Motor neuron (in vitro differentiated cells): ENCODE results near the gene PHF12. TPM values are rescaled to one million over a fixed set of nuclear protein-coding genes. Genes with fewer than 3 reads are reported as not detected.
A peak's percentile ranks its signal among the peaks of the same experiment; 100 is the strongest.

ENCODE experiments used
- ATAC-seq, 8 experiments: fragments of 200-7000 bp; cut with Tn5 transposase; replicated peaks in 6 of 8; 2 replicates each; pipeline ENCODE4 v1.8.0; 2021; ENCODE audit warnings: mild to moderate bottlenecking in 8 of 8, moderate library complexity in 8 of 8
- H3K27ac ChIP-seq, 2 donors: fragments of 250-450 bp; sonication (Bioruptor Pico); 2 replicates each; pipeline ENCODE4 v1.9.0; 2021; ENCODE audit warnings: antibody characterized with exemption in 2 of 2, mild to moderate bottlenecking in 2 of 2, moderate library complexity in 1 of 2
- H3K4me1 ChIP-seq, 2 donors: fragments of 250-450 bp; sonication (Bioruptor Pico); replicated peaks in 1 of 2; 2 replicates each; pipeline ENCODE4 v1.6.1; 2021; ENCODE audit warnings: antibody characterized with exemption in 2 of 2, mild to moderate bottlenecking in 2 of 2, moderate library complexity in 1 of 2
- H3K4me3 ChIP-seq, 5 donors: fragments of 250-450 bp; sonication (Bioruptor Pico); 2 replicates each; pipeline ENCODE4 v1.9.0; 2021; ENCODE audit warnings: antibody characterized with exemption in 5 of 5, mild to moderate bottlenecking in 5 of 5, moderate library complexity in 4 of 5
- WGBS, 10 experiments: fragments of 450-650 bp; shearing (Covaris generic); methylation state at CpG; one replicate each; pipeline ENCODE4 v1.0.0; 2022; 5-methylcytosine and 5-hydroxymethylcytosine counted together
- in situ Hi-C, 9 experiments: fragments of 400-800 bp; cut with MboI; loops; one replicate each; pipeline ENCODE4 v1.15.0; 2021; ENCODE audit warnings: low sequenced_read_pairs in 9 of 9, low pct_unique_long_range_greater_than_20kb in 2 of 9; ENCODE audit not compliant: unreplicated experiment in 9 of 9
- total RNA-seq, 8 experiments: library from RNA; unstranded; fragments of 300-600 nt; gene quantifications; 2 replicates each; pipeline versions ENCODE4 v1.2.3 to v1.2.4, GENCODE V29; 2022

The PHF12 gene
- total RNA-seq, result 10 to 100 TPM in 7 of 8 experiments, 1 to 10 TPM in 1; 9.1 to 50.7 (median 23.4) TPM

- H3K4me3 ChIP-seq, result peak within 1 kb of the TSS; percentile 60 to 79 (median 77)
- ATAC-seq, result peak; percentile 50 to 76 (median 70)
- 0 to 2% (median 1%) methylated on average over 1 to 16 of the region's 51 CpGs; no CpG with 5 or more reads in 4 of the 10 experiments for WGBS, 10 experiments
- peak within 1 kb of the TSS; percentile 94 to 95 for H3K27ac ChIP-seq
- peaks cover 11 to 22% of the 10 kb centered on the region in 2 donors for H3K4me1 ChIP-seq
- in situ Hi-C loops, result no loop called here
These were observed at the start of gene PHF12 for GRCh38 chr17:28951428-28951990. PHF12 (minus strand) TSS chr17:28951518; CDS start chr17:28950960, 558 bp downstream.

- peaks cover 20 to 28% of the 10 kb centered on the region in 2 donors for H3K4me1 ChIP-seq
- WGBS, 10 experiments, result 43 to 90% (median 63%) methylated on average over 1 to 5 of the region's 5 CpGs; no CpG with 5 or more reads in 3 of the 10 experiments
- H3K27ac ChIP-seq, result no peak overlapping the region
- ATAC-seq, result no peak
- no peak overlapping the region for H3K4me3 ChIP-seq
- in situ Hi-C loops, result no loop called here
These were observed 49.7 kb upstream of the PHF12 start for GRCh38 chr17:29000973-29001372.

DNA sequence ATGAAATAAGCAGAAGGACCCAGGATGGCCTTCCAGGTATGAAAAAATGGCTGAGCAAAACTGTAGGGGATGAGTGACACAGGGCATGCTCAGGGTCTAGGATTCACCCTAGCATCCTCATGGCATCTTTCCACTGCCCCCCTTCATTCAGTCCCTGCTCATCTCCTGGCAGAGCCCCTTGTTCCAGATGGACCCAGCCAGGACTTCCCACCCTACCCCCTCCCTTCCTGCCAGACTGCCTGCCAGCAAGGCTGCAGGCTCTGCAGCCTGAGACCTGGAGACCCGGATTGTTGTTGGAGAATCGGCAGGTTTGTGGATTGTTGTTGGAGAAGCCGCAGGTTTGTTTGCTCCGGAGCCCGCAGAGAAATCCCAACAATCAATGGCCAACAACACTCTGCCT is 47.9 kb upstream of the PHF12 start:
- in situ Hi-C loops, result no loop called here
- no peak for ATAC-seq
- 93 to 100% methylated on average over 1 to 3 of the region's 5 CpGs; no CpG with 5 or more reads in 8 of the 10 experiments for WGBS, 10 experiments
- H3K4me3 ChIP-seq, result no peak overlapping the region
- peaks cover 11 to 19% of the 10 kb centered on the region in 2 donors for H3K4me1 ChIP-seq
- H3K27ac ChIP-seq, result no peak overlapping the region

GRCh38 chr17:28997806-28998205 is 46.5 kb upstream of the PHF12 start:
- Histone ChIP-seq H3K4me3 (no peak overlapping the region), H3K4me1 (peaks cover 13 to 22% of the 10 kb centered on the region in 2 donors), H3K27ac (no peak overlapping the region)
- in situ Hi-C loops, result no loop called here
- WGBS, 10 experiments, result no CpG with 5 or more reads among the region's 1 CpG
- no peak for ATAC-seq

GRCh38 chr17:28996554-28997096 is 45.3 kb upstream of the PHF12 start:
- in situ Hi-C loops, result no loop called here
- peaks cover 23 to 34% of the 10 kb centered on the region in 2 donors for H3K4me1 ChIP-seq
- 18 to 100% (median 32%) methylated on average over 1 to 5 of the region's 5 CpGs; no CpG with 5 or more reads in 4 of the 10 experiments for WGBS, 10 experiments
- H3K27ac ChIP-seq, result no peak overlapping the region
- H3K4me3 ChIP-seq, result no peak overlapping the region
- ATAC-seq, result peak in 2 of 8 experiments; percentile 11 to 15

GRCh38 chr17:28993645-28994426 is 42.5 kb upstream of the PHF12 start:
- peaks cover 23 to 36% of the 10 kb centered on the region in 2 donors for H3K4me1 ChIP-seq
- ATAC-seq, result no peak
- peak overlapping the region in 1 of 2 donors; percentile 63 for H3K27ac ChIP-seq
- H3K4me3 ChIP-seq, result no peak overlapping the region
- 63 to 100% (median 90%) methylated on average over 2 to 7 of the region's 13 CpGs; no CpG with 5 or more reads in 5 of the 10 experiments for WGBS, 10 experiments
- in situ Hi-C loops, result no loop called here

DNA sequence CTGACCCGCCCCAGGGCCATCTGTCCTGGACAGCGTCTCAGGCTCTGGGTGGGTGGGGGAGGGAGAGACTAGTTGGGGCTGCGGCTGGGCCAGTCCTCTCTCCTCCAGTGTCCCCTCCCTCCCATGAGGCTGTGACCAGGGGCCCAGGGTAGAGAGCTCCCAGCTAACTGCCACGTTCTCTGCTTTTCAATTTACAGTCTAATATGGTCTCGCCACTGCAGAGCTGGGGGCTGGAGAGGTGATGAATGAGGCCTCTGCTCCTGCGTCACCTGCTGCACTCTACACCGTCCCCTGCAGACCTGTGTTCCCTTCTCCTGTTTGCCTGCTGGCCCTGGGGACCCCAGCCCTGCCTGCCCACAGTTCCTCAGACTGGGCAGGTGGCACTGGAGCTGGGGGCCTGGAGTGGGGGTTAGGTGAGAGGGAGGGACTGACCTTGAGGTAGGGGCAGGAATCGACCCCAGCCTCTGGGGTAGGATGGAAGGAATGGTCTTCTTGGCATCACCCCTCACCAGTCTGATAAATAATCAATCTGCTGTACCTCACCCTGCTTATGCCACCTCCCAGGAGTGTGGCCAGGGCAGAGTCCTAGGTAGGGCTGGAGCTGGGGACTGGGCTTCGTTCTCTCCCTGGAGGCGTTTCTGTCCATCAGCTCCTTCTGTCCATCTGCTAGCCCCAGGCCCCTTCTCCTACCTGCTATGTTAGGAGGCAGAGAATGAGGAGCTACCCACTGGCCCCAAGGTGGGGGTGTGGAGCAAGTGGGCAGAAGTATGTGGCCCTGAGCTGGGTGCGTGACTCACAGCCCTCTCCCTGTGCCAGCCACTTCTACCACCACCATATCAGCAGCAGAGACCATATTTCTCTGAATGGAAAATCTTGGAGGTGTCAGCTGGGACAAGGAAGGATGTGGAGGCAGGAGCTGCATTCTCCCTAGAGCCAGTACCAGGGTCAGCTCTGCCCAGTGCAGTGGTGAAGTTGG is 41.6 kb upstream of the PHF12 start:
- H3K4me3 ChIP-seq, result no peak overlapping the region
- 20 to 100% (median 80%) methylated on average over 1 to 2 of the region's 11 CpGs; no CpG with 5 or more reads in 5 of the 10 experiments for WGBS, 10 experiments
- peaks cover 23 to 36% of the 10 kb centered on the region in 2 donors for H3K4me1 ChIP-seq
- in situ Hi-C loops, result no loop called here
- peak overlapping the region; percentile 56 to 63 for H3K27ac ChIP-seq
- peak in 5 of 8 experiments; percentile 89 to 93 (median 91) for ATAC-seq

- H3K27ac ChIP-seq, result peak overlapping the region; percentile 56 to 63
- H3K4me3 ChIP-seq, result no peak overlapping the region
- peaks cover 28 to 40% of the 10 kb centered on the region in 2 donors for H3K4me1 ChIP-seq
- peak in 2 of 8 experiments; percentile 19 to 36 for ATAC-seq
- 27 to 93% (median 53%) methylated on average over 1 to 3 of the region's 7 CpGs; no CpG with 5 or more reads in 5 of the 10 experiments for WGBS, 10 experiments
- in situ Hi-C loops, result no loop called here
These were observed 40.9 kb upstream of the PHF12 start for GRCh38 chr17:28992185-28992584.

GRCh38 chr17:28991779-28992178 is 40.5 kb upstream of the PHF12 start:
- in situ Hi-C loops, result no loop called here
- peak overlapping the region in 1 of 2 donors; percentile 63 for H3K27ac ChIP-seq
- peaks cover 31 to 42% of the 10 kb centered on the region in 2 donors for H3K4me1 ChIP-seq
- H3K4me3 ChIP-seq, result no peak overlapping the region
- ATAC-seq, result no peak
- WGBS, 10 experiments, result 62 to 100% (median 81%) methylated on average over 1 to 8 of the region's 8 CpGs; no CpG with 5 or more reads in 6 of the 10 experiments

- no peak for ATAC-seq
- H3K4me1 ChIP-seq, result peaks cover 52 to 55% of the 10 kb centered on the region in 2 donors
- H3K4me3 ChIP-seq, result no peak overlapping the region
- in situ Hi-C loops, result no loop called here
- H3K27ac ChIP-seq, result no peak overlapping the region
These were observed 37.7 kb upstream of the PHF12 start for GRCh38 chr17:28989028-28989427.

DNA sequence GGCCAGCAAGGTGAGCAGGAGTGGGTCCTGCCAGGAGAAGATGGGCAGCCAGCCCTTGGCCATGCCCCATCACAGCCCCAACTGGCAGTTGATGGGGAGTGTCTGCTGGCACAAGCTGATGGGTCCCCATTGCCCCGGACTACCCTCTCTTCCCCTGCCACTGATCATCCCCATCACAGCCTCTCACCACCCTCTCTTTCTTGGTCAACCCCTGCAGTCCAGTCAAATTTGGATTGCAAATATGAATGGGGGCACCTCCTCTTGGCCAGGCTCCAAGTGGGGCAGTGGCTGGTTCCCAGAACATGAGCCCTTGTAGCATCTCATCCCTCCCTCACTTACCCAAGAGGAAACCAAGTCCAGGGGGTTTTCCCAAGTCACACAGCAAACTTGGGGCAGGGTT is 37.2 kb upstream of the PHF12 start:
- no peak overlapping the region for H3K27ac ChIP-seq
- WGBS, 10 experiments, result 60% methylated on average over 1 of the region's 1 CpG; no CpG with 5 or more reads in 9 of the 10 experiments
- H3K4me1 ChIP-seq, result peaks cover 57% of the 10 kb centered on the region in 2 donors
- in situ Hi-C loops, result no loop called here
- no peak for ATAC-seq
- no peak overlapping the region for H3K4me3 ChIP-seq
